Gastroesophageal sphincter (tissue), 3 donors: ENCODE results near the gene RNF128.

Source experiments
- POLR2A ChIP-seq, 2 donors: fragments of 450-650 bp; IDR thresholded peaks; one replicate each; pipeline ENCODE4 v1.6.1; 2017; ENCODE audit warnings: antibody characterized with exemption in 2 of 2, mild to moderate bottlenecking in 2 of 2, moderate library complexity in 1 of 2
- POLR2AphosphoS5 ChIP-seq: sonication (generic); formaldehyde crosslinking; IDR thresholded peaks from one replicate; pipeline ENCODE4 v1.6.1; 2017; ENCODE audit warnings: antibody characterized with exemption
- TF ChIP-seq, protein P1 (sequence below), 4 experiments: fragments of 200-600 bp in 2 of 4; fragments of 450-650 bp in 2 of 4; sonication (generic) in 1 of 4; IDR thresholded peaks; one replicate each; pipeline ENCODE4 v1.5.1; 2017 to 2019; ENCODE audit warnings: antibody characterized with exemption in 4 of 4, mild to moderate bottlenecking in 2 of 4, moderate library complexity in 2 of 4

DNA sequence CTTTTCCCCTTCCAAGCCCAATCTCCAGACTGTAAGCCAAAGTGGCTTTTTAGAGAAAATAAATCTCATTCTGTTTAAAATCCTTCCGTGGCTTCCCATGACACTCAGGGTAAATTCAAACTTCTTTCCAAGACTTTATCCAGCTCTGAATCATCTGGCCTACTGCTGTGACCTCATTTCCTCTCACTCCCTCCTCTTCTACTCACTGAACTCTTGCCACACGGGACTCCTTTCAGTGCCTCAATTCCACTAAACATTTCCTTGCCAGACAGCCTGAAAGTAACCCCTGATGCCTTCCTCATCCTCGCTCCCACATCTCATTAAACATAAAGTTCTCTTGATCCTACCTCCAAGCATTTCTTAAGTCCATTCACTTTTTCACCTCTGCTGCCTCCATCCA lies 27.8 kb upstream of the RNF128 start:
- TF ChIP-seq, protein P1, sequence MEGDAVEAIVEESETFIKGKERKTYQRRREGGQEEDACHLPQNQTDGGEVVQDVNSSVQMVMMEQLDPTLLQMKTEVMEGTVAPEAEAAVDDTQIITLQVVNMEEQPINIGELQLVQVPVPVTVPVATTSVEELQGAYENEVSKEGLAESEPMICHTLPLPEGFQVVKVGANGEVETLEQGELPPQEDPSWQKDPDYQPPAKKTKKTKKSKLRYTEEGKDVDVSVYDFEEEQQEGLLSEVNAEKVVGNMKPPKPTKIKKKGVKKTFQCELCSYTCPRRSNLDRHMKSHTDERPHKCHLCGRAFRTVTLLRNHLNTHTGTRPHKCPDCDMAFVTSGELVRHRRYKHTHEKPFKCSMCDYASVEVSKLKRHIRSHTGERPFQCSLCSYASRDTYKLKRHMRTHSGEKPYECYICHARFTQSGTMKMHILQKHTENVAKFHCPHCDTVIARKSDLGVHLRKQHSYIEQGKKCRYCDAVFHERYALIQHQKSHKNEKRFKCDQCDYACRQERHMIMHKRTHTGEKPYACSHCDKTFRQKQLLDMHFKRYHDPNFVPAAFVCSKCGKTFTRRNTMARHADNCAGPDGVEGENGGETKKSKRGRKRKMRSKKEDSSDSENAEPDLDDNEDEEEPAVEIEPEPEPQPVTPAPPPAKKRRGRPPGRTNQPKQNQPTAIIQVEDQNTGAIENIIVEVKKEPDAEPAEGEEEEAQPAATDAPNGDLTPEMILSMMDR (IDR thresholded peaks at IDR 0.05) = no peak
- TF ChIP-seq POLR2AphosphoS5 (no peak), POLR2A (IDR thresholded peaks at IDR 0.05) (no peak)
